Measurements from ENCODE around the gene ANKS1B. TPM values are rescaled to one million over a fixed set of nuclear protein-coding genes. Genes with fewer than 3 reads are reported as not detected.

ANKS1B gene
- total RNA-seq, 1 experiment from 2014 or later: 5.8 TPM

DNA sequence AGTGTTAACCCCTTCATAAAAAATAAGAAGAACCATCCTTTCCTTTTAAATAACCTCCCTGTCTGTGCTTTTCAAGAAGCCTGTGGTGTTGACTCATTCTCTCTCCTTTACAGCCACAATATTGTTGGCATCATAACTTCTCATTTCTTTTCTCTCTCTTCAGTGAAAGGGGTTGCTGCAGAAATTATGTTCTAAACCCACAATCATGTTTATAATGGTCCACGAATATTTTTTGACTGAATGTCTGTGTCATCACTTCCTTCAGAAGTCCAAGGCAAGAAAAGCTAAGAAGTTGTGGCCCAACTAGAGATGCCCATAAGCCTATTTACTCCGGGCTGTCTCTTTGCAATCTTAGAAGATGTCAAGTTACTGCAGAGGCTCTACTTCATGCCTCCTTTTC lies 851.3 kb downstream of the ANKS1B start:
- CTCF ChIA-PET: no interaction called here
- Mint-ChIP-seq H3K36me3 (no peaks in the 10 kb centered on the region), H3K4me1 (peaks cover 17% of the 10 kb centered on the region), H3K27ac (no peak overlapping the region), H3K4me3 (no peak overlapping the region), H3K27me3 (ENCODE audit: low read depth) (no peaks in the 10 kb centered on the region), H3K9me3 (no peaks in the 10 kb centered on the region)
- DNase-seq (ENCODE audit: low spot score) (no peak), ATAC-seq (no peak)
- POLR2A ChIA-PET: no interaction called here
- no peak for TF ChIP-seq ZNF263 (CRISPR knock-in tag; IDR thresholded peaks at IDR 0.05; ENCODE audit: low read depth)
- TF ChIP-seq, protein P1, sequence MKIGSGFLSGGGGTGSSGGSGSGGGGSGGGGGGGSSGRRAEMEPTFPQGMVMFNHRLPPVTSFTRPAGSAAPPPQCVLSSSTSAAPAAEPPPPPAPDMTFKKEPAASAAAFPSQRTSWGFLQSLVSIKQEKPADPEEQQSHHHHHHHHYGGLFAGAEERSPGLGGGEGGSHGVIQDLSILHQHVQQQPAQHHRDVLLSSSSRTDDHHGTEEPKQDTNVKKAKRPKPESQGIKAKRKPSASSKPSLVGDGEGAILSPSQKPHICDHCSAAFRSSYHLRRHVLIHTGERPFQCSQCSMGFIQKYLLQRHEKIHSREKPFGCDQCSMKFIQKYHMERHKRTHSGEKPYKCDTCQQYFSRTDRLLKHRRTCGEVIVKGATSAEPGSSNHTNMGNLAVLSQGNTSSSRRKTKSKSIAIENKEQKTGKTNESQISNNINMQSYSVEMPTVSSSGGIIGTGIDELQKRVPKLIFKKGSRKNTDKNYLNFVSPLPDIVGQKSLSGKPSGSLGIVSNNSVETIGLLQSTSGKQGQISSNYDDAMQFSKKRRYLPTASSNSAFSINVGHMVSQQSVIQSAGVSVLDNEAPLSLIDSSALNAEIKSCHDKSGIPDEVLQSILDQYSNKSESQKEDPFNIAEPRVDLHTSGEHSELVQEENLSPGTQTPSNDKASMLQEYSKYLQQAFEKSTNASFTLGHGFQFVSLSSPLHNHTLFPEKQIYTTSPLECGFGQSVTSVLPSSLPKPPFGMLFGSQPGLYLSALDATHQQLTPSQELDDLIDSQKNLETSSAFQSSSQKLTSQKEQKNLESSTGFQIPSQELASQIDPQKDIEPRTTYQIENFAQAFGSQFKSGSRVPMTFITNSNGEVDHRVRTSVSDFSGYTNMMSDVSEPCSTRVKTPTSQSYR (CRISPR knock-in tag; IDR thresholded peaks at IDR 0.05): no peak
- TF ChIP-seq, protein P2, sequence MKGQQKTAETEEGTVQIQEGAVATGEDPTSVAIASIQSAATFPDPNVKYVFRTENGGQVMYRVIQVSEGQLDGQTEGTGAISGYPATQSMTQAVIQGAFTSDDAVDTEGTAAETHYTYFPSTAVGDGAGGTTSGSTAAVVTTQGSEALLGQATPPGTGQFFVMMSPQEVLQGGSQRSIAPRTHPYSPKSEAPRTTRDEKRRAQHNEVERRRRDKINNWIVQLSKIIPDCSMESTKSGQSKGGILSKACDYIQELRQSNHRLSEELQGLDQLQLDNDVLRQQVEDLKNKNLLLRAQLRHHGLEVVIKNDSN (CRISPR knock-in tag; IDR thresholded peaks at IDR 0.05): no peak
- no peak for TF ChIP-seq TEAD4 (CRISPR knock-in tag; IDR thresholded peaks at IDR 0.05)
- TF ChIP-seq ATF1 (CRISPR knock-in tag; IDR thresholded peaks at IDR 0.05): no peak
- TF ChIP-seq TP53 (CRISPR knock-in tag; IDR thresholded peaks at IDR 0.05): no peak
- TF ChIP-seq FOXP1 (CRISPR knock-in tag; IDR thresholded peaks at IDR 0.05; ENCODE audit: borderline replicate concordance): no peak
- TF ChIP-seq, protein P3, sequence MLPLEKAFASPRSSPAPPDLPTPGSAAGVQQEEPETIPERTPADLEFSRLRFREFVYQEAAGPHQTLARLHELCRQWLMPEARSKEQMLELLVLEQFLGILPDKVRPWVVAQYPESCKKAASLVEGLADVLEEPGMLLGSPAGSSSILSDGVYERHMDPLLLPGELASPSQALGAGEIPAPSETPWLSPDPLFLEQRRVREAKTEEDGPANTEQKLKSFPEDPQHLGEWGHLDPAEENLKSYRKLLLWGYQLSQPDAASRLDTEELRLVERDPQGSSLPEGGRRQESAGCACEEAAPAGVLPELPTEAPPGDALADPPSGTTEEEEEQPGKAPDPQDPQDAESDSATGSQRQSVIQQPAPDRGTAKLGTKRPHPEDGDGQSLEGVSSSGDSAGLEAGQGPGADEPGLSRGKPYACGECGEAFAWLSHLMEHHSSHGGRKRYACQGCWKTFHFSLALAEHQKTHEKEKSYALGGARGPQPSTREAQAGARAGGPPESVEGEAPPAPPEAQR (CRISPR knock-in tag; IDR thresholded peaks at IDR 0.05): no peak
- no peak for TF ChIP-seq NFYB (CRISPR knock-in tag; conservative IDR thresholded peaks at IDR 0.05; ENCODE audit: low read depth)
- no peak for TF ChIP-seq CBFB (CRISPR knock-in tag; IDR thresholded peaks at IDR 0.05; ENCODE audit: low read depth)
- no peak for TF ChIP-seq GABPB1 (CRISPR knock-in tag; IDR thresholded peaks at IDR 0.05)
- TF ChIP-seq SOX15 (CRISPR knock-in tag; IDR thresholded peaks at IDR 0.05): no peak
- TF ChIP-seq, protein P4, sequence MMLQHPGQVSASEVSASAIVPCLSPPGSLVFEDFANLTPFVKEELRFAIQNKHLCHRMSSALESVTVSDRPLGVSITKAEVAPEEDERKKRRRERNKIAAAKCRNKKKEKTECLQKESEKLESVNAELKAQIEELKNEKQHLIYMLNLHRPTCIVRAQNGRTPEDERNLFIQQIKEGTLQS (CRISPR knock-in tag; conservative IDR thresholded peaks at IDR 0.05): no peak
- TF ChIP-seq ZBTB21 (CRISPR knock-in tag; IDR thresholded peaks at IDR 0.05; ENCODE audit: borderline replicate concordance): no peak
- no peak for TF ChIP-seq PRRX2 (CRISPR knock-in tag; IDR thresholded peaks at IDR 0.05)
- no peak for TF ChIP-seq MXD4 (CRISPR knock-in tag; IDR thresholded peaks at IDR 0.05; ENCODE audit: borderline replicate concordance)

DNA sequence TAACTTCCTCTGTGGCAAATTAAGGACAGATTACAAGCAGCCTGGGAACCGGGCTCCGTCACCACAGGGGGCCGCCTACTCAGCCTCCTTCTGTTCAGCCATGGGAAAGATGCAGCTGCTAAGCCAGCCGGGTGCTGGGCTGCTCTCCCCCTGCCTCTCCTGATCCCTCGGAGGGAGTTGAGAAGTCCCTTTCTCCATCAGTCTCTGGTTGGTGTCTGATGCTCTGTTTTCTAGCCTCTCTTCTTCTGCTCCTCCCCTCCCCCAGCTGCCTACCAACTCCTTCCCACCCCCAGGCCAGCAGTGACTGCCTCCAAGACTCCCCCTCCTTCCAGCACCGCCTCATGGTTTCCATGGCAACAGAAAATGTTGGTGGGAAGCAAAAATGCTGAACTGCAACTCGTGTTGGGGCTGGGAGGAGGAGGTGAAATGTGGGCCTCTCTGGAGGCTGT lies 853.0 kb downstream of the ANKS1B start:
- Mint-ChIP-seq H3K9me3 (no peaks in the 10 kb centered on the region), H3K4me3 (no peak overlapping the region), H3K27me3 (ENCODE audit: low read depth) (no peaks in the 10 kb centered on the region), H3K27ac (no peak overlapping the region), H3K36me3 (no peaks in the 10 kb centered on the region), H3K4me1 (peaks cover 5% of the 10 kb centered on the region)
- POLR2A ChIA-PET: interaction anchor here (0.5 kb wide), 1 partner anchor 852 kb away, joined by 3 read pairs; no protein-coding TSS in a partner anchor
- DNase-seq (ENCODE audit: low spot score) (peak; percentile 75), ATAC-seq (peak; percentile 96)
- CTCF ChIA-PET: interaction anchor here (0.8 to 1.0 kb wide), 2 partner anchors 88 to 259 kb away, joined by 3 read pairs; no protein-coding TSS in a partner anchor
- TF ChIP-seq ZNF232 (CRISPR knock-in tag; IDR thresholded peaks at IDR 0.05) (no peak), SMAD4 (CRISPR knock-in tag; IDR thresholded peaks at IDR 0.05) (no peak), TCF7 (CRISPR knock-in tag; IDR thresholded peaks at IDR 0.05; ENCODE audit: low read depth) (no peak), KAT7 (CRISPR knock-in tag; IDR thresholded peaks at IDR 0.05; ENCODE audit: borderline replicate concordance) (no peak), NFYB (CRISPR knock-in tag; conservative IDR thresholded peaks at IDR 0.05; ENCODE audit: low read depth) (no peak), ZNF263 (CRISPR knock-in tag; IDR thresholded peaks at IDR 0.05; ENCODE audit: low read depth) (no peak), ELF4 (CRISPR knock-in tag; IDR thresholded peaks at IDR 0.05; ENCODE audit: low read depth) (no peak), ZNF138 (CRISPR knock-in tag; conservative IDR thresholded peaks at IDR 0.05) (no peak), ZNF396 (CRISPR knock-in tag; IDR thresholded peaks at IDR 0.05; ENCODE audit: borderline replicate concordance) (no peak), RORB (CRISPR knock-in tag; IDR thresholded peaks at IDR 0.05) (no peak)
- TF ChIP-seq, protein P5, sequence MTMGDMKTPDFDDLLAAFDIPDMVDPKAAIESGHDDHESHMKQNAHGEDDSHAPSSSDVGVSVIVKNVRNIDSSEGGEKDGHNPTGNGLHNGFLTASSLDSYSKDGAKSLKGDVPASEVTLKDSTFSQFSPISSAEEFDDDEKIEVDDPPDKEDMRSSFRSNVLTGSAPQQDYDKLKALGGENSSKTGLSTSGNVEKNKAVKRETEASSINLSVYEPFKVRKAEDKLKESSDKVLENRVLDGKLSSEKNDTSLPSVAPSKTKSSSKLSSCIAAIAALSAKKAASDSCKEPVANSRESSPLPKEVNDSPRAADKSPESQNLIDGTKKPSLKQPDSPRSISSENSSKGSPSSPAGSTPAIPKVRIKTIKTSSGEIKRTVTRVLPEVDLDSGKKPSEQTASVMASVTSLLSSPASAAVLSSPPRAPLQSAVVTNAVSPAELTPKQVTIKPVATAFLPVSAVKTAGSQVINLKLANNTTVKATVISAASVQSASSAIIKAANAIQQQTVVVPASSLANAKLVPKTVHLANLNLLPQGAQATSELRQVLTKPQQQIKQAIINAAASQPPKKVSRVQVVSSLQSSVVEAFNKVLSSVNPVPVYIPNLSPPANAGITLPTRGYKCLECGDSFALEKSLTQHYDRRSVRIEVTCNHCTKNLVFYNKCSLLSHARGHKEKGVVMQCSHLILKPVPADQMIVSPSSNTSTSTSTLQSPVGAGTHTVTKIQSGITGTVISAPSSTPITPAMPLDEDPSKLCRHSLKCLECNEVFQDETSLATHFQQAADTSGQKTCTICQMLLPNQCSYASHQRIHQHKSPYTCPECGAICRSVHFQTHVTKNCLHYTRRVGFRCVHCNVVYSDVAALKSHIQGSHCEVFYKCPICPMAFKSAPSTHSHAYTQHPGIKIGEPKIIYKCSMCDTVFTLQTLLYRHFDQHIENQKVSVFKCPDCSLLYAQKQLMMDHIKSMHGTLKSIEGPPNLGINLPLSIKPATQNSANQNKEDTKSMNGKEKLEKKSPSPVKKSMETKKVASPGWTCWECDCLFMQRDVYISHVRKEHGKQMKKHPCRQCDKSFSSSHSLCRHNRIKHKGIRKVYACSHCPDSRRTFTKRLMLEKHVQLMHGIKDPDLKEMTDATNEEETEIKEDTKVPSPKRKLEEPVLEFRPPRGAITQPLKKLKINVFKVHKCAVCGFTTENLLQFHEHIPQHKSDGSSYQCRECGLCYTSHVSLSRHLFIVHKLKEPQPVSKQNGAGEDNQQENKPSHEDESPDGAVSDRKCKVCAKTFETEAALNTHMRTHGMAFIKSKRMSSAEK (CRISPR knock-in tag; IDR thresholded peaks at IDR 0.05; ENCODE audit: borderline replicate concordance): no peak
- TF ChIP-seq, protein P6, sequence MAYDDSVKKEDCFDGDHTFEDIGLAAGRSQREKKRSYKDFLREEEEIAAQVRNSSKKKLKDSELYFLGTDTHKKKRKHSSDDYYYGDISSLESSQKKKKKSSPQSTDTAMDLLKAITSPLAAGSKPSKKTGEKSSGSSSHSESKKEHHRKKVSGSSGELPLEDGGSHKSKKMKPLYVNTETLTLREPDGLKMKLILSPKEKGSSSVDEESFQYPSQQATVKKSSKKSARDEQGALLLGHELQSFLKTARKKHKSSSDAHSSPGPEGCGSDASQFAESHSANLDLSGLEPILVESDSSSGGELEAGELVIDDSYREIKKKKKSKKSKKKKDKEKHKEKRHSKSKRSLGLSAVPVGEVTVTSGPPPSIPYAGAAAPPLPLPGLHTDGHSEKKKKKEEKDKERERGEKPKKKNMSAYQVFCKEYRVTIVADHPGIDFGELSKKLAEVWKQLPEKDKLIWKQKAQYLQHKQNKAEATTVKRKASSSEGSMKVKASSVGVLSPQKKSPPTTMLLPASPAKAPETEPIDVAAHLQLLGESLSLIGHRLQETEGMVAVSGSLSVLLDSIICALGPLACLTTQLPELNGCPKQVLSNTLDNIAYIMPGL (CRISPR knock-in tag; IDR thresholded peaks at IDR 0.05): no peak
